HCT116 (cell line): ENCODE results near the gene OBSCN.

ENCODE experiments used
- ATF3 ChIP-seq: IDR thresholded peaks from 2 replicates; pipeline ENCODE4 v1.6.1; 2012
- CEBPB ChIP-seq: IDR thresholded peaks from 2 replicates; pipeline ENCODE4 v1.6.1; 2012; ENCODE audit warnings: low read depth
- CTCF ChIP-seq, 3 experiments: fragments of 200-600 bp in 1 of 3; sonication (generic) in 1 of 3; IDR thresholded peaks in 2 of 3; conservative IDR thresholded peaks in 1 of 3; 2 replicates each; pipeline ENCODE4 v1.5.1; 2012 to 2017; ENCODE audit warnings: low read depth in 2 of 3, low read length in 2 of 3, antibody characterized with exemption in 1 of 3, borderline replicate concordance in 1 of 3, control low read depth in 1 of 3, mild to moderate bottlenecking in 1 of 3, mixed read lengths in 1 of 3, mixed run types in 1 of 3, moderate library complexity in 1 of 3; ENCODE audit not compliant: insufficient read depth in 1 of 3
- EGR1 ChIP-seq: IDR thresholded peaks from 2 replicates; pipeline ENCODE4 v1.6.1; 2012; ENCODE audit warnings: low read depth
- EZH2 ChIP-seq: fragments of 200-600 bp; sonication (generic); IDR thresholded peaks from 2 replicates; pipeline ENCODE4 v1.6.1; 2017; ENCODE audit warnings: antibody characterized with exemption, mixed run types
- EZH2phosphoT487 ChIP-seq: fragments of 200-600 bp; IDR thresholded peaks from 2 replicates; pipeline ENCODE4 v1.6.1; 2018; ENCODE audit warnings: antibody characterized with exemption, borderline replicate concordance
- FOSL1 ChIP-seq: IDR thresholded peaks from 2 replicates; pipeline ENCODE4 v1.6.1; 2012; ENCODE audit warnings: low read depth
- JUND ChIP-seq: IDR thresholded peaks from 2 replicates; pipeline ENCODE4 v1.6.1; 2012
- POLR2A ChIP-seq: IDR thresholded peaks from 2 replicates; pipeline ENCODE4 v1.7.0; 2011; ENCODE audit warnings: borderline replicate concordance; ENCODE audit not compliant: insufficient read depth, insufficient read length; ENCODE audit errors: extremely low read depth
- RAD21 ChIP-seq: IDR thresholded peaks from 2 replicates; pipeline ENCODE4 v1.6.1; 2012; ENCODE audit warnings: low read depth, mild to moderate bottlenecking
- REST ChIP-seq: IDR thresholded peaks from 2 replicates; pipeline ENCODE4 v1.6.1; 2012; ENCODE audit warnings: low read depth
- SIN3A ChIP-seq: IDR thresholded peaks from 2 replicates; pipeline ENCODE4 v1.6.1; 2012; ENCODE audit warnings: low read depth
- SRF ChIP-seq: IDR thresholded peaks from 2 replicates; pipeline ENCODE4 v1.6.1; 2012; ENCODE audit warnings: low read depth
- ZBTB33 ChIP-seq: IDR thresholded peaks from 2 replicates; pipeline ENCODE4 v1.6.1; 2011; ENCODE audit warnings: mild to moderate bottlenecking, low read length, moderate library complexity; ENCODE audit not compliant: insufficient replicate concordance; ENCODE audit errors: extremely low read depth

GRCh38 chr1:228286505-228287417, 78.9 kb downstream of the OBSCN start:
- TF ChIP-seq CTCF (IDR thresholded peaks at IDR 0.05 in 2 of 3, conservative IDR thresholded peaks at IDR 0.05 in 1 of 3; ENCODE audit: borderline replicate concordance in 1 of 3, insufficient read depth in 1 of 3, low read depth in 2 of 3, low read length in 2 of 3) (no peak), POLR2A (no peak), EZH2phosphoT487 (no peak), SIN3A (no peak), CEBPB (no peak), RAD21 (no peak), ATF3 (no peak), REST (no peak), EZH2 (no peak), SRF (no peak), FOSL1 (no peak), ZBTB33 (no peak), EGR1 (no peak), JUND (no peak)
